Activated CD4-positive, alpha-beta T cell treated with anti-CD3 and anti-CD28 coated beads for 48 hours (primary cell): Measurements from ENCODE around the gene NPRL2.

Experiments used
- DNase-seq: peaks from one replicate; pipeline ENCODE4 v3.0.0-alpha.2; 2020

The NPRL2 gene

DNA sequence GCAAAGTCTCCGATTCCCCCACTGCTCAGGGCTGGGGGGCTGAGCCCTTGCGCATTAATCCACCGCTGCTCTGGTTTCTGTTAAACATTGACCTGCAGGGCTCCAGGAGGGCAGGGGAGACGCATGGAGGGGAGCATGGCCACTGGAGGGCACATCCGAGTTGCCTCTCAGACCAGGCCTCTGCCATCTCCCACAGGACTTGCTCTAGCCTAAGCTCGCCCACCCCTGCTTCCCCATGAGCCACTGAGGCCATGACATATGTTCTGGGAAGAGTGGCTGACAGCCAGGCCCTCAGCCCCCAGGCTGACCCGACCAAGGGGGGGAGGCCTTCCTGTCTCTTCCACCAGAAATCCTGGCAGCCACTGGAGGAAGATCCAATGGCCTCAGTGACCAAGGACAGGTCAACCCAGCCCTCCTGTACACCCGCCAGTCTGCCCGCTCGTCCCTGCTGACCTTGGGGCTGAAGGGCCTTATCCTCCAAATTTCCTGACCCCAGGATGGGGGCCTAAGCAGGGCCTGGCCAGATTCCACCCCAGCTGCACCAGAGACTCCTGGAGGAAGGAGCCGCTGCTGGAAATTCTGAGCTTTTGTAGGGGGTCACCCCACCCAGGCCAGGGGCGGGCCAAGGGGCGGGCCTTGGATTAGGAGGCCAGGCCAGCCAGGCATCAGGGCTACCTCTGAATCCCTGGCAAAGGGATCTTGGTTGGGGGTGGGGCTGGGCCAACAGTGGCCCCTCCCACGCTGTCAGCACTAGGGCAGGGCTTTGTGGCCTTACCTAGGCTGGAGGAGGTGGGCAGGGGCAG is 47.4 kb downstream of the NPRL2 start, which contains the start of gene HYAL1:
TSS of gene HYAL1 (minus strand) at position 562 of the 803 bp plus-strand sequence. CDS start 618 bp downstream, outside the sequence.
- DNase-seq, result no peak

DNA sequence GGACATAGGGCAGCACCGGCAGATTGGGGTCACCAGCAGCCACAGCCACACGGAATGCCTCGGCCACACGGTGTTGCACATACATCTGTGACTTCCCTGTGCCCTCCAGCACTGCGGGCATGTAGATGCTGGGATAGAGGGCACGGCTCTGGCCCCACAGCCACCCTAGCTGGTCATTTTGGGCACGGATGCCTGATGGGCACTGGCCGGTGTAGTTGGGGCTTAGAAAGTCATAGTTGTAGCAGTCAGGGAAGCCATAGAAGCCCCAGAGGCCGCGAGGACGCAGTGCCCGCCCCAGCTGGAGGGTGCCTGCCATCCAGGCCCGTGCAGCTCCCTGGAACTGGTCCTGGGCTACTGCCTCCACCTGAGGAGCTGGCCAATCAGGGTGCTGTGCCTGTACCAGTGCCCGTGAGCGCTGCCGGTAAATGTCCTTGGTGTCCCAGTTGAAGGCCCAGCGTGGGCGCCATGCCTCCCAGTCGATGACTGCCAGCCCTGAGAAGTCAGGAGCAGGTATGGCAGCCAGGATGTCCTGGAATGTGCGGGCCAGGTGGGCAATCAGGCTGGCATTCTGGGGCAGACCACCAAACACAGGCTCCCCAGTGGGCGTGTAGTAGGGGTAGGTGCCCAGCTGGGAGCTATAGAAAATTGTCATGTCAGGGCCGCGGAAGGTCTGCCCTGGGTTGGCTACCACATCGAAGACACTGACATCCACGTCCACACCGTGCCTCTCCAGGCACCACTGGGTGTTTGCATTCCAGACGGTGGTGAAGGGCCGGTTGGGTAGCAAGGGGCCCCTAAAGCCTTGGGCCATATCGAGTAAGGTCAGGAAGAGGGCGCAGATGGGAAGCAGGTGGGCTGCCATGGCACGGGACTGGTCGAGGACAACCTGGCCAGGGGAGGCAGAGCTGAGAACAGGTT is 48.2 kb downstream of the NPRL2 start:
- no peak for DNase-seq

DNA sequence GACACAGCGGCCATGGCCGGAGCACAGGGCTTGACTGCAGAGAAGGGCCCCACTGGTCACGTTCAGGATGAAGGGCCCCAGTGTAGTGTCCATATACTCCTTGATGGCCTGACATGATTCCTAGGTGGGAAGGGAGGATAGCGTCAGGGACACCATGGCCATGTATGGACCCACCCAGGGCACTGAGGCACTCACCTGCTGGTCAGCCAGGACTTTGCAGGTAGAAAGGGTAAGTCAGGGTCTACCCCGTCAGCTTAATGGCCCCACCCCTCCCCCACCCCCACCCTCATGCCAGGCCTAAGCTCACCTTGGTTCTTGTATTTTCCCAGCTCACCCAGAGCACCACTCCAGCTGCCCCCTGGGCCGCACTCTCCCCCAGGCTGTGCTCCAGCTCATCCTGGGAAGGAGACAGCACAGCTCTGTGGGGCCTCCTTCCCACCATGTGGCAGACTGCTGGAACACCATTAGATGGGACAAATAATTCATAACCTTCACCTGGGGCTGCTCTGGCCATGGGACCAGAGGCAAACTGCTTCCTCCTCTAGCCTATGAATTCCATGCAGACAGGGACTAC is 49.8 kb downstream of the NPRL2 start:
- DNase-seq, result no peak

DNA sequence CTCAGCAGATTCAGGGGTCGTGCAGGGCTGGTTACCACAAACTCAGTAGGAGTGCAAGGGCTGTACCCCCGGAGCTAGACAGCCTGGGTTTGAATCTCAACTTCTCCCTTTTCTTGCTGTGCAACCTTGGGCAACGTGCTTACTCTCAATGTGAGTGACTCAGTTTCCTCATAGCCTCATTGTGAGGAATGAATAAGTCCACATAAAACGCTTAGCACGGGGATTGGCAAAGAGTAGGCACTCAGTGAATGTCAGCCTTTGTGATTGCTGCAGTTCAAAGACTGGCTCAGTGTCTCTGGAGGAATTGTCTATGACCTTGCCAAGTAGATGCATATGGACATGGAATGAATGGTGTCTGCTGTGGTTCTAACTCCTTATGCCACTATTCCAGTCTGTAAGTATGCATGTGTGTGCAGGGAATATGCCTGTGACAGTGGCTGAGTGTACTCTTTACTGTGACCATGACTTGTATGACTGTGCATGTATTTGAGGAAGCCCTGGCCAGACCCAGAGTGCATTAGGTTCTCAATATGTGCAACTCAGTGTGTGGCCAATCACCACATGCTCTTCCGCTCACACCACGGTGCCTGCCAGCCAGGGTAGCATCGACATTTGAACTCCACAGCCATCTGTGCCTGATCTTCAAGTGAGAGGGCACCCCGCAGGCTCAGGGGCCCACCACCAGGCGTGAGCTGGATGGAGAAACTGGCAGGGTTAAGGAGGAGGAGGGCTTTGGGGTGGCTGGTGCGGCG is 50.5 kb downstream of the NPRL2 start:
- no peak for DNase-seq

DNA sequence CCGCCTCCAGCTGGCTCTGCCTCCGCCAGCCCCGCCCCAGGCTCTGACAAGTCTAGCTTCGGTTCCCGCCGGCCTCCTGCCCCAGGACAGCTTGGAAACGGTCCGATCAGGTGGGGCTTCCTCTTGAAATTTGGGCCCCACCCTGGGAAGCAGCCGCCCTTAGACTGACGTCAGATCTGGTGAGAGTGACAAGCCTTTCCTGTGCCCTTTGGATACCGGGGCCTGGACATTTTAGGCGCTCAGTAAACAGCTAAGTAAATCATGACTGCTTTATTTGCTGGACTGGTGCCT is 51.0 kb downstream of the NPRL2 start:
- no peak for DNase-seq

DNA sequence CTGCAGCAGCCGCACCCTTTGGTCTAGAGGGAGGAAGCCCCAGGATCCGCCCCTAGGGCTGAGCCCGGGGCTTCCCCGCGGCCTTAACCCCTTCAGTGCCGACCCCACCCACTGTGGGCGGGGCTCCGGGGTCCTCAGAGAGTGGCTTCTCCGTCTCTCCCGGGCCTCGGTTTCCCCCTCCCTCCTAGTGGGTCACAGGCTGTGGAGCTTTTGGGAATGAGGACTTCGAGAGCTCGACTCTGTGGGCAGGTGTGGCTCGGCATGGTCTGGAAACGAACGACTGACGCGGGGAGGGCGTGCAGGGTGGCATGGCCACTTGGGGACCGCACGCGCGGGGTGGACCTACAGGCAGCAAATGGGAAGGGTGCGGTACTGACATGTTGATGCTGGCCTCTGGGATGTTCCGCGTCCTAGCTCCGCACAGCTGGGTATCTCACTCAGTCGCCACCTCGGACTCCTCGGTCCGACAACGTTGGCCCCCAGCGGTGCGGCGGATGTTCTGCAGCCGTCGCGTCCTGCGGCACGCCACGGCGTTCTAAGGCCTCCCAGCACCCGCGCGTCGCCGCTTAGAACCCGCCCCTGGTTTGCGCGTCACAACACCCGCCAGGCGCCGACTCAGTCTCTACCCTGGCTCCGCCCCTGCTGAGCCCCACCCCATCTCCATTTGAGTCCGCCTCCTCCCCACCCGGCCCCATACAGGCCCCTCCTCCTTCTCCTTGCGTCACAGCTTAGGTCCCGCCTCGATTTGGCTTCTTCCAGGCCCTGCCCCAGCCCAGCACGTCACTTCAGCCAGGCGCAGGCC is 51.5 kb downstream of the NPRL2 start, which contains the start of the genes HYAL3 and NAA80:
TSS of gene HYAL3 (minus strand) at position 570 of the 802 bp plus-strand sequence. CDS start 3,803 bp downstream, outside the sequence.
TSS of gene NAA80 (minus strand) at position 570 of the 802 bp plus-strand sequence. CDS start 1,942 bp downstream, outside the sequence.
- DNase-seq, result peak; percentile 100

DNA sequence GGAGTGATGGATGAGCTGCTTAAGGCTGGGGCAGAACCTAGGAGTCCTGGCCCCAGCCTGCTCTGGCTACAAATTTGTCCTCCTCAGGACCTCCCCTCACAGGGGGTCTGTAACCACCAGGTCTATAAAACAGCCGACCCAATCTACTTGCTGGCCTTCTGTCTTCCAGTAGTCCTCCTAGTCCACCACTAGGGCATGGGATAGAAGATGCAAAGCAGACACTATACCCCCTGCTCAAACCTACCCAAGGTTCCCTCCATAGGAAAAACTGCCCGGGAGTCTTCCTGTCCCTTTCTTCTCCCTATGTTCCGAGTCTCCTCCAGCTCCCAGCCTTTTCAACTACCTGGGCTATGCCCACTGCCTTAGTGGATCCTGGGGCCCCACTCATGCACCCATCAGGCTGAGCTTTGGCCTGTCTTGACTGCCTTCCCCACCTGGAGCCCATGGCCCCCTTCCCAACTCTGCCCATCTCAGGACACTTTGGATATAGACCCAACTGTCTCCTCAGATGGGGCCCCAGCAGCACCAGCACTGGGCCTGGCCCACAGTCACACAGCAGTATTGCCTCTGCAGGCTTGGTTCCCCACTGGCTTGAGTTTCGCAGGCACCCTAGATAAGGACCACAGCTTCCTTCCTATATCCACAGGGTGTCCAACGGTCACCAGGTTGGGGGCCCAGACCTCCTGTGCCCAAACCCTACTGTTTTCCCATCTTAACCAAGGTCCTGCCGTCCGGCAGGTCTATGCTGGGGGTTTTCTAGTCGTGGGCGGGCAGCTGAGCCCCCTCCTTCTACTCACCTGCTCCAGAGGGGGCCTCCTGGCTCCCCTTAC is 52.5 kb downstream of the NPRL2 start:
- DNase-seq, result no peak

DNA sequence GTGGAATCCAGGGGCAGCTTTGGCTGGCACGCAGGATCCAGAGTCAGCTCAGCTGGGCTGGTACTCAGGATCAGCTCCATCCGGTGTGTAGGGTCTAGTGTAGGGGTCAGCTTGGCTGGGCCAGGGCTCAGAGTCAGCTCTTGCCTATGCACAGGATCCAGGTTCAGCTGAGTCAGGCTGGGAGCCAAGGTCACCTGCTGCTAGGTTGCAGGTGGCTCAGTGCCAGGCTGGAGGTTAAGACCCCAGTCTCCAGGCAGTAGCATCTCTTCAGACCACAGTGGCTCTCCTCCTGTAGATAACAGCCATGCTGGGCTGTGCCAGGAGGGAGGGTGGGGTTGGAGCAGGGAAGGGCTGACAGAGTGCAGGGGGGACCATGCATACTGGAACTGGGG is 53.2 kb downstream of the NPRL2 start:
- no peak for DNase-seq
